ENCODE data around the gene GLRA3. TPM values are rescaled to one million over a fixed set of nuclear protein-coding genes. Genes with fewer than 3 reads are reported as not detected.

Gene GLRA3
- total and polyA plus RNA-seq, 8 donors: 0.04 to 0.49 (median 0.12) TPM

DNA sequence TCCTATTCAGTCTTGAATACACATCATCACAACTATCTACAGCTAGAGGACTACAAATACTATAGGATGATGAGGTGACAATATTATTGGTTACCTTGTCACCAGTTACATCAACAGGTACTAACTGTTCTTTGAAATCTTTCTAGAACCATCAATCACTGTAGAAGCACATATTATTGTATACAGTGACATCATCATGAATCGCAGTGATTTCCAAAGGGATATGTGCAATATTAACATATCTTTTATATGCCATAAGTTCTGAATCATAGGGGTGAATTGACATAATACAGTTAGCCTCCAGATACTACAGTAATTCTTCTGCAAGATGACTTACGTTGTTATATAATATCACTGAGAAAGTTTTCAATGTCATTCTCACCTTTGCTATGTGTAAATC, 201.6 kb downstream of the GLRA3 start:
- ATAC-seq (no peak), FAIRE-seq (no peak), DNase-seq (no peak)
- no peaks in the 10 kb centered on the region for H3K36me3 ChIP-seq
- H3K27ac ChIP-seq: no peak overlapping the region
- intact Hi-C loops (cut with DNase I): no loop called here
- no peaks in the 10 kb centered on the region for H3K9me3 ChIP-seq
- no peak overlapping the region for H3K4me3 ChIP-seq
- TF ChIP-seq, protein P1, sequence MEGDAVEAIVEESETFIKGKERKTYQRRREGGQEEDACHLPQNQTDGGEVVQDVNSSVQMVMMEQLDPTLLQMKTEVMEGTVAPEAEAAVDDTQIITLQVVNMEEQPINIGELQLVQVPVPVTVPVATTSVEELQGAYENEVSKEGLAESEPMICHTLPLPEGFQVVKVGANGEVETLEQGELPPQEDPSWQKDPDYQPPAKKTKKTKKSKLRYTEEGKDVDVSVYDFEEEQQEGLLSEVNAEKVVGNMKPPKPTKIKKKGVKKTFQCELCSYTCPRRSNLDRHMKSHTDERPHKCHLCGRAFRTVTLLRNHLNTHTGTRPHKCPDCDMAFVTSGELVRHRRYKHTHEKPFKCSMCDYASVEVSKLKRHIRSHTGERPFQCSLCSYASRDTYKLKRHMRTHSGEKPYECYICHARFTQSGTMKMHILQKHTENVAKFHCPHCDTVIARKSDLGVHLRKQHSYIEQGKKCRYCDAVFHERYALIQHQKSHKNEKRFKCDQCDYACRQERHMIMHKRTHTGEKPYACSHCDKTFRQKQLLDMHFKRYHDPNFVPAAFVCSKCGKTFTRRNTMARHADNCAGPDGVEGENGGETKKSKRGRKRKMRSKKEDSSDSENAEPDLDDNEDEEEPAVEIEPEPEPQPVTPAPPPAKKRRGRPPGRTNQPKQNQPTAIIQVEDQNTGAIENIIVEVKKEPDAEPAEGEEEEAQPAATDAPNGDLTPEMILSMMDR (IDR thresholded peaks at IDR 0.05): no peak
- peaks cover 3 to 15% (median 15%) of the 10 kb centered on the region in 3 donors for H3K4me1 ChIP-seq
- WGBS, 2 donors: 90 to 93% methylated on average over 2 of the region's 2 CpGs
- H3K27me3 ChIP-seq: no peaks in the 10 kb centered on the region

DNA sequence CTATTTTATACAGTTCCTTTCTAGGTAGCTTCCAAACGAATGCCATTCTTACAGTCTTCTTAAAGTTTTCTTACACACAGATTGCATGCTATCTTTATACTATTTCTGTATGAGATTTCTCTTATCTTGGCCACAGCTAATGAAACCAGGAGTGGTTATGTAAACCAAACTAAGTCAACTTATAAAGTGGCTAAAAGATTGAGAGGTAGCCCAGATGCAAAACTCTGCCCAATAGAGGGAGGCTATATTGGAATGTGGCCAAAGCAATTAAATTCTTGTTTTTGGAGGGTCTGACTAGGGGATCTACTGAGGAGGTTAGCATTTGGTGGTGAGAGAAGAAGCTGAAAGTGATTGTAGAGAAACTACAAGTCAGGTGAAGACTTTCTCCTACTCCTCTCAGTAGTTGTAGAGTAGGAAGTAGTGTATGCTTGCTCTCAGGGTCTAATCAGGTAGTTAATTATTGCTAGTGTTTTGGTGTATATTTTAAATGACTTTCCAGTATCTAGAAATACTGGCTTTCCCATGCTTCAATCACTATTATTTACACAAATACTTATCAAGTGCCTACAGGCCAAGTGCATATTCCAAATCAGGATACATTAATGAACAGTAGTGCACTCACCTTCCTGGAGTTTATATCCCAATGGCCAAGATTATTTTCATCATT, 202.6 kb downstream of the GLRA3 start:
- Histone ChIP-seq H3K36me3 (no peaks in the 10 kb centered on the region), H3K27ac (peak overlapping the region in 2 of 4 donors; percentile 25 to 60), H3K4me3 (no peak overlapping the region), H3K9me3 (no peaks in the 10 kb centered on the region), H3K4me1 (peaks cover 3 to 15% (median 15%) of the 10 kb centered on the region in 3 donors), H3K27me3 (no peaks in the 10 kb centered on the region)
- DNase-seq (no peak), ATAC-seq (peak; percentile 78 to 97 (median 90)), FAIRE-seq (no peak)
- TF ChIP-seq, protein P1 (IDR thresholded peaks at IDR 0.05): no peak
- WGBS, 2 donors: 15 to 28% methylated on average over 1 of the region's 1 CpG
- intact Hi-C loops (cut with DNase I): no loop called here

DNA sequence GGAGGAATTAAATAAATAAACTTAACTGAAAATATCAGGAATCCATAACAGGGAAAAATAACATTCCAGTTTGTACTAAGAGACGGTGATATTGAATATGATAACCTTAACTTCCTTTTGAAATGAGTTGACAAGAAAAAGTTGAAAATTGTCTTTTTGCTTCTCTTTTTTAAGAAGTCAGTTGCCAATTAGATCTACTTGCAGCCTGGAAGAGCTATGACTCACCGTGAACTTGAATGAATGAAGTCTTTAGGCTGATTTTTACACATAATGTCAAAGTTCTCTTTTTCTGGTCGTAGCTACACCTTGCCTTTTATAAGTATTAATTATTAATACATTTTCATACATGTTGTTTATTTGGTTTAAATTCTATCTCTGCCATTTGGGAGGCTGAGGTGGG, 212.4 kb downstream of the GLRA3 start:
- TF ChIP-seq, protein P1 (IDR thresholded peaks at IDR 0.05): no peak
- DNase-seq (no peak), ATAC-seq (no peak), FAIRE-seq (no peak)
- Histone ChIP-seq H3K27ac (no peak overlapping the region), H3K27me3 (no peaks in the 10 kb centered on the region), H3K9me3 (no peaks in the 10 kb centered on the region), H3K4me3 (no peak overlapping the region), H3K36me3 (no peaks in the 10 kb centered on the region), H3K4me1 (no peaks in the 10 kb centered on the region)
- intact Hi-C loops (cut with DNase I): no loop called here
- 73 to 84% methylated on average over 3 of the region's 3 CpGs for whole genome bisulfite sequencing, 2 donors

DNA sequence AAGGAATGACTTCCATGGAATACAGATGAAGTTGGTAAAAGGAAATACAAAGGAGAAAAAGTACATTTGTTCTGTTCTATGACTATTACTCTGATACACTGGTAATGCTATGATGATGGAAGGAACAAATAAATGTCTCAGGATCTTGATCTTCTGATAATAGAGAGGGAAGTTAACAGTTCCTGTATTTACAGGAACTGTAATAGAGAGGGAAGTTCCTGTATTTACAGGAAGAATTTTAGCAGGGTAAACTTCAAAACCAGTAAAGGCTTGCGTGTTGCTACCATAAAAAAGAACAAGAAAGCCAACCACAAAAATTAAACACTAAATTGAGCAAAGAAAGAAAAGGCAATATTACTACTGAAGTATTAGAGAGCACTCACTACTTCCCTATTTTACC, 215.1 kb downstream of the GLRA3 start:
- intact Hi-C loops (cut with DNase I): no loop called here
- H3K27ac ChIP-seq: no peak overlapping the region
- H3K36me3 ChIP-seq: no peaks in the 10 kb centered on the region

DNA sequence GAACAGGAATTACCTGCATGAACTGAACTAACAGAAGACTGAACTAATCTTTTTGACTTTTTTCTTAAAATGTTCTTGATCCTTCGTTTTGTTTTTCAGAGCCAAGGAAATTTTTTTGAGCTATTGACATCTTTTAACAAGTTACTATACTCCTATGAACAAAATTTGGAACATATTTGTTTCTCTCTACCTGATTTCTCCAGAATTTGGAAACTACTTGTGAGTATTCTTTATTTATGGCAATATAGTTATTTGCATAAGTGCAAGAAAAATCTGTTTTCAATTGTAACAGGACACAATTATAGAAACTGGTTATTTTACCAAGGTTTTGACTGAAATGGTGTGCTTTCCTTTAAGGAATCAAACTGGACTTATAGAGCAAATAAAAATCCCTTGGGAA, 217.3 kb downstream of the GLRA3 start:
- Histone ChIP-seq H3K27me3 (no peaks in the 10 kb centered on the region), H3K4me3 (no peak overlapping the region), H3K36me3 (no peaks in the 10 kb centered on the region), H3K27ac (no peak overlapping the region), H3K4me1 (no peaks in the 10 kb centered on the region), H3K9me3 (no peaks in the 10 kb centered on the region)
- DNase-seq (no peak), ATAC-seq (no peak), FAIRE-seq (no peak)
- TF ChIP-seq, protein P1 (IDR thresholded peaks at IDR 0.05): no peak
- WGBS, 2 donors: 64 to 74% methylated on average over 1 of the region's 1 CpG
- intact Hi-C loops (cut with DNase I): no loop called here

More for the DNA sequence above, 215.1 kb downstream of the GLRA3 start:
- H3K9me3 ChIP-seq: no peaks in the 10 kb centered on the region
- WGBS, 2 donors: 91 to 97% methylated on average over 1 of the region's 1 CpG
- H3K27me3 ChIP-seq: no peaks in the 10 kb centered on the region
- no peak overlapping the region for H3K4me3 ChIP-seq
- ATAC-seq (peak in 1 of 4 donors; percentile 14), FAIRE-seq (no peak), DNase-seq (no peak)
- no peaks in the 10 kb centered on the region for H3K4me1 ChIP-seq
- TF ChIP-seq, protein P1 (IDR thresholded peaks at IDR 0.05): no peak
